SK-N-SH treated with all-trans-retinoic acid at 6 μM for 48 hours (cell line): ENCODE results near the gene GRIN2D.

Experiments used
- ATAC-seq: fragments of 200-7000 bp; cut with Tn5 transposase; 3 replicates; pipeline ENCODE4 v1.9.1; 2020; ENCODE audit warnings: mild to moderate bottlenecking, moderate library complexity
- ARNTL ChIP-seq: fragments of 450-650 bp; formaldehyde crosslinking; IDR thresholded peaks from 2 replicates; pipeline ENCODE4 v1.5.0; 2020; ENCODE audit warnings: low read depth, mild to moderate bottlenecking, moderate library complexity, borderline replicate concordance
- BACH2 ChIP-seq: fragments of 250-450 bp; sonication (Bioruptor Pico); IDR thresholded peaks from 2 replicates; pipeline ENCODE4 v1.9.0; 2021; ENCODE audit warnings: mild to moderate bottlenecking, borderline replicate concordance
- CREB5 ChIP-seq: fragments of 250-450 bp; sonication (Bioruptor Pico); IDR thresholded peaks from 2 replicates; pipeline ENCODE4 v1.5.1; 2020; ENCODE audit warnings: low read depth, mild to moderate bottlenecking, moderate library complexity
- CSDC2 ChIP-seq: fragments of 250-450 bp; sonication (Bioruptor Pico); IDR thresholded peaks from 2 replicates; pipeline ENCODE4 v1.5.0; 2020; ENCODE audit warnings: mild to moderate bottlenecking, moderate library complexity
- CSRNP3 ChIP-seq: fragments of 250-450 bp; sonication (Bioruptor Pico); IDR thresholded peaks from 2 replicates; pipeline ENCODE4 v1.5.1; 2021; ENCODE audit warnings: mild to moderate bottlenecking, moderate library complexity
- ESRRG ChIP-seq: fragments of 250-450 bp; sonication (Bioruptor Pico); IDR thresholded peaks from 2 replicates; pipeline ENCODE4 v1.6.1; 2021; ENCODE audit warnings: mild to moderate bottlenecking
- ISL1 ChIP-seq: fragments of 250-450 bp; sonication (Bioruptor Pico); IDR thresholded peaks from 2 replicates; pipeline ENCODE4 v2.1.2; 2022; ENCODE audit warnings: mild to moderate bottlenecking, moderate library complexity
- OSR1 ChIP-seq: fragments of 250-450 bp; sonication (Bioruptor Pico); IDR thresholded peaks from 2 replicates; pipeline ENCODE4 v1.8.0; 2022; ENCODE audit warnings: moderate library complexity, mild to moderate bottlenecking, inconsistent platforms
- PATZ1 ChIP-seq: fragments of 250-450 bp; sonication (Bioruptor Pico); IDR thresholded peaks from 2 replicates; pipeline ENCODE4 v1.8.0; 2020; ENCODE audit warnings: mild to moderate bottlenecking, moderate library complexity, borderline replicate concordance
- POU6F1 ChIP-seq: fragments of 250-450 bp; sonication (Bioruptor Pico); IDR thresholded peaks from 2 replicates; pipeline ENCODE4 v1.8.0; 2021; ENCODE audit warnings: low read depth, mild to moderate bottlenecking, moderate library complexity, borderline replicate concordance
- PPARA ChIP-seq: fragments of 250-450 bp; sonication (Bioruptor Pico); IDR thresholded peaks from 2 replicates; pipeline ENCODE4 v1.5.0; 2020; ENCODE audit warnings: mild to moderate bottlenecking, borderline replicate concordance
- RARB ChIP-seq: fragments of 250-450 bp; sonication (Bioruptor Pico); IDR thresholded peaks from 2 replicates; pipeline ENCODE4 v1.8.0; 2021; ENCODE audit warnings: mild to moderate bottlenecking, moderate library complexity
- SNAI2 ChIP-seq: fragments of 250-450 bp; sonication (Bioruptor Pico); IDR thresholded peaks from 2 replicates; pipeline ENCODE4 v1.5.0; 2020; ENCODE audit warnings: mild to moderate bottlenecking, moderate library complexity
- TCF4 ChIP-seq: fragments of 250-450 bp; sonication (Bioruptor Pico); IDR thresholded peaks from 2 replicates; pipeline ENCODE4 v1.8.0; 2021; ENCODE audit warnings: mild to moderate bottlenecking, moderate library complexity, borderline replicate concordance
- TOX ChIP-seq: fragments of 250-450 bp; sonication (Bioruptor Pico); IDR thresholded peaks from 2 replicates; pipeline ENCODE4 v1.8.0; 2021; ENCODE audit warnings: mild to moderate bottlenecking, moderate library complexity, borderline replicate concordance
- TSHZ2 ChIP-seq: fragments of 250-450 bp; sonication (Bioruptor Pico); IDR thresholded peaks from 2 replicates; pipeline ENCODE4 v1.5.0; 2020; ENCODE audit warnings: mild to moderate bottlenecking, moderate library complexity
- ZC3H10 ChIP-seq: fragments of 250-450 bp; sonication (Bioruptor Pico); IDR thresholded peaks from 2 replicates; pipeline ENCODE4 v1.5.1; 2021; ENCODE audit warnings: mild to moderate bottlenecking, moderate library complexity
- ZFP3 ChIP-seq: fragments of 250-450 bp; sonication (Bioruptor Pico); IDR thresholded peaks from 2 replicates; pipeline ENCODE4 v1.5.0; 2020; ENCODE audit warnings: mild to moderate bottlenecking, moderate library complexity
- ZFP30 ChIP-seq: fragments of 450-650 bp; formaldehyde crosslinking; IDR thresholded peaks from 2 replicates; pipeline ENCODE4 v1.5.0; 2022; ENCODE audit warnings: mild to moderate bottlenecking, moderate library complexity
- ZNF565 ChIP-seq: fragments of 450-650 bp; formaldehyde crosslinking; conservative IDR thresholded peaks from 2 replicates; pipeline ENCODE4 v1.5.0; 2020; ENCODE audit warnings: low read depth, mild to moderate bottlenecking, moderate library complexity
- ZNF8 ChIP-seq: fragments of 450-650 bp; formaldehyde crosslinking; IDR thresholded peaks from 2 replicates; pipeline ENCODE4 v1.5.0; 2020; ENCODE audit warnings: mild to moderate bottlenecking, moderate library complexity

The GRIN2D gene

GRCh38 chr19:48354332-48354992, 39.0 kb upstream of the GRIN2D start:
- no peak for TF ChIP-seq TOX
- no peak for TF ChIP-seq CSRNP3 (CRISPR knock-in tag)
- TF ChIP-seq BACH2 (CRISPR knock-in tag): no peak
- TF ChIP-seq ZFP3 (CRISPR knock-in tag): no peak
- TF ChIP-seq ISL1: no peak
- no peak for TF ChIP-seq OSR1
- TF ChIP-seq RARB (CRISPR knock-in tag): no peak
- no peak for TF ChIP-seq ZFP30 (CRISPR knock-in tag)
- TF ChIP-seq TCF4: no peak
- TF ChIP-seq PPARA: no peak
- no peak for TF ChIP-seq SNAI2 (CRISPR knock-in tag)
- no peak for TF ChIP-seq ZC3H10
- no peak for TF ChIP-seq ESRRG
- TF ChIP-seq ZNF565 (CRISPR knock-in tag): no peak
- ATAC-seq: no peak

GRCh38 chr19:48355365-48355954, 38.0 kb upstream of the GRIN2D start:
- no peak for TF ChIP-seq CREB5 (CRISPR knock-in tag)
- no peak for TF ChIP-seq SNAI2 (CRISPR knock-in tag)
- TF ChIP-seq CSDC2 (CRISPR knock-in tag): no peak
- no peak for TF ChIP-seq TCF4
- no peak for TF ChIP-seq POU6F1
- no peak for TF ChIP-seq ARNTL (CRISPR knock-in tag)
- TF ChIP-seq ZNF565 (CRISPR knock-in tag): no peak
- TF ChIP-seq CSRNP3 (CRISPR knock-in tag): no peak
- no peak for TF ChIP-seq TOX
- TF ChIP-seq ZFP3 (CRISPR knock-in tag): no peak
- TF ChIP-seq RARB (CRISPR knock-in tag): no peak
- TF ChIP-seq TSHZ2 (CRISPR knock-in tag): no peak
- TF ChIP-seq ZNF8: no peak
- no peak for TF ChIP-seq PATZ1 (CRISPR knock-in tag)
- TF ChIP-seq OSR1: no peak
- TF ChIP-seq PPARA: no peak
- no peak for ATAC-seq
